Stimulated activated CD4-positive, alpha-beta T cell treated with anti-CD3 and anti-CD28 coated beads, TNF-alpha, amount 100 ng/mL, for 1 hour (primary cell): ENCODE measurements around the gene TRIO.

Experiments used
- DNase-seq, 3 donors: peaks; one replicate each; pipeline ENCODE4 v3.0.0-alpha.2; 2020; ENCODE audit warnings: low read depth in 3 of 3, low spot score in 1 of 3

Gene TRIO

GRCh38 chr5:14501353-14502293, 358.5 kb downstream of the TRIO start:
- no peak for DNase-seq

GRCh38 chr5:14502294-14502690, 359.1 kb downstream of the TRIO start:
- DNase-seq = no peak

- no peak for DNase-seq
Measured at GRCh38 chr5:14503017-14503680, 360.0 kb downstream of the TRIO start.

- no peak for DNase-seq
Measured at GRCh38 chr5:14503681-14504331, 360.7 kb downstream of the TRIO start.

- DNase-seq = no peak
Measured at GRCh38 chr5:14504332-14504727, 361.2 kb downstream of the TRIO start.

- no peak for DNase-seq
Measured at GRCh38 chr5:14504816-14505215, 361.7 kb downstream of the TRIO start.

GRCh38 chr5:14505310-14506139, 362.4 kb downstream of the TRIO start:
- no peak for DNase-seq

- DNase-seq = no peak
Measured at GRCh38 chr5:14506140-14506538, 363.0 kb downstream of the TRIO start.

GRCh38 chr5:14506661-14507060, 363.5 kb downstream of the TRIO start:
- DNase-seq = no peak

- no peak for DNase-seq
Measured at GRCh38 chr5:14507156-14507941, 364.2 kb downstream of the TRIO start.

GRCh38 chr5:14508046-14508445, 364.9 kb downstream of the TRIO start:
- no peak for DNase-seq

- no peak for DNase-seq
Measured at GRCh38 chr5:14509556-14509955, 366.4 kb downstream of the TRIO start.

- DNase-seq = no peak
Measured at GRCh38 chr5:14510156-14510734, 367.1 kb downstream of the TRIO start.

- no peak for DNase-seq
Measured at GRCh38 chr5:14510880-14511279, 367.7 kb downstream of the TRIO start.

GRCh38 chr5:14512574-14512973, 369.4 kb downstream of the TRIO start:
- no peak for DNase-seq

- DNase-seq = no peak
Measured at GRCh38 chr5:14513266-14513665, 370.1 kb downstream of the TRIO start.

GRCh38 chr5:14516901-14517300, 373.8 kb downstream of the TRIO start:
- no peak for DNase-seq

- DNase-seq = no peak
Measured at GRCh38 chr5:14518638-14519037, 375.5 kb downstream of the TRIO start.

- DNase-seq = no peak
Measured at GRCh38 chr5:14521748-14522147, 378.6 kb downstream of the TRIO start.

- DNase-seq = no peak
Measured at GRCh38 chr5:14522721-14523120, 379.6 kb downstream of the TRIO start.
